Inferior parietal cortex (tissue), 1 donor: ENCODE data around the gene JMJD4.

Source experiments
- DNase-seq: peaks from one replicate; pipeline ENCODE4 v3.0.0-alpha.2; 2016; ENCODE audit errors: extremely low spot score

JMJD4 gene

DNA sequence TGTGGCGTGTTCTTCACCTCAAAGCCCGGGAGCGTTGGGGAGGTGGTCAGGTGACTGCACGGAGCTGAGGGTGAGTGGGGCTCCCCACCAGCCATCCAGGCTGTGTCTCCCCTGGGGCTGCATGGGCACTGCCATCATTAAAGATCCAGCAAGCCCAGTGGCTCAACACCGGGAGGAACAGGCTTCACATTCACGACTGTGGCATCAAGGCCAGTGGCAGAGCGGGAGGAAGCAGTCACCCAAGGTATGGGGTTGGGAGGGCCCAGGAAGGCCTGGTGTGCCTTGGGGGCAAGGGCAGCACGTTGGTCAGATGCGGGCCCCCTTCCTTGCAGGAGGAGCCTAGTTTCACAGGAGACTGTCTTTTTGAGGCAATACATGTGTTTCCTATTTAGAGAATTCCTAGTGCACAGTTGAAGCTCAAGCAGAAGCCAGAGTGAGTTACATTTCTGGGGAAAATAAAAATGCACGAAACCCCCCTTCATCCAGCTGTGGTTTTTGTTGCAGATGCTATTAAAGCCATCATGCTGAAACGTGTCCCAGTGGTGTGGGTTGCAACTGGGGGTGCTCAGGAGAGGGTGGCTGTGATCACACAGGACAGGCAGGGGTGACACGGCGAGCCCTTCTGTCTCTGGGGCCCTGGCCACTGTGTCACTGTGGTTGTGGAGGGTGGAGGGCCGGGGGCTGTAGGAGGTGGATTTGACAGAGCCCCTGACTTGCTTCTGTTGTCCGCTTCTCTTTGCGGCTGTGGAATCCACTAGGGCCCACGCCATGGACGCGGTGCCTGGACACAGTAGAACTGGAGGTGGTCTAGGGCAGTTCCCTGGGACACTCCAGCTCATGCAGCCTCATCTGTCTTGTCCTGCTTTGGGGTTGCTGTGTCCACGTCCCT is 34.2 kb upstream of the JMJD4 start:
- no peak for DNase-seq

GRCh38 chr1:227768640-227769039 is 33.5 kb upstream of the JMJD4 start:
- DNase-seq: no peak

- DNase-seq: no peak
Observed at GRCh38 chr1:227768125-227768439, 33.0 kb upstream of the JMJD4 start.

DNA sequence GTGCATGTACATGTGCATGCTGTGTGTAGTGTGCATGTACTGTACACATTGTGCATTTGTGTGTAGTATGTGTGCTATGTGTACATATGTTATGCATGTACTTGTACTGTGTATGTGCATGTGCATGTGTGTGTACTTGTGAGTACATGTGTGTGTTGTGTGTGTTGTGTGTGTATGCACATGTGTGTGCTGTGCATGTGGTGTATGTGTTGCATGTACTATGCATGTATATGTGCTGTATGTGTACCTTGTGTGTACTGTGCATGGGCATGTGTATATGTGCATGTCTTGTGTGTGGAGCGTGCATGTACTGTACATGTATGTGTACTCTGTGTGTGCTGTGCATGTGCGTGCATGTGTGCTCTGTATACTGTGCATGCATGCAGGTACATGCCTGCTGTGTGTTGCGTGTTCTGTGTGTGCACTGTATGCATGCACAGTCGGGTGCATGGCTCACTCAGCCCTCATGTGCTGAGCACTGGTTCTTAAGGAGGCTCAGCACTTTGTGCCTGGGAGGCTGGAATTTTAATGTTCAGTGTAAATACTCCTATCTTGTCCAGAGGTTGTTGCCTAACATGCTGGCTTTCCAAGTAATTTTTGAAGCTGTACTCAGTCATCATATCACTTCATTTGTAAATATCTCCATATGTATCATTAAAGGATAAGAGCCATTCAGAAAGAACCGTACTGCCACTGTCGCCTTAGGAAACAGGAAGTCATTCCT is 32.5 kb upstream of the JMJD4 start:
- no peak for DNase-seq

- DNase-seq: no peak
Observed at GRCh38 chr1:227766653-227767277, 31.7 kb upstream of the JMJD4 start.

GRCh38 chr1:227766015-227766634 is 31.0 kb upstream of the JMJD4 start:
- DNase-seq: no peak

DNA sequence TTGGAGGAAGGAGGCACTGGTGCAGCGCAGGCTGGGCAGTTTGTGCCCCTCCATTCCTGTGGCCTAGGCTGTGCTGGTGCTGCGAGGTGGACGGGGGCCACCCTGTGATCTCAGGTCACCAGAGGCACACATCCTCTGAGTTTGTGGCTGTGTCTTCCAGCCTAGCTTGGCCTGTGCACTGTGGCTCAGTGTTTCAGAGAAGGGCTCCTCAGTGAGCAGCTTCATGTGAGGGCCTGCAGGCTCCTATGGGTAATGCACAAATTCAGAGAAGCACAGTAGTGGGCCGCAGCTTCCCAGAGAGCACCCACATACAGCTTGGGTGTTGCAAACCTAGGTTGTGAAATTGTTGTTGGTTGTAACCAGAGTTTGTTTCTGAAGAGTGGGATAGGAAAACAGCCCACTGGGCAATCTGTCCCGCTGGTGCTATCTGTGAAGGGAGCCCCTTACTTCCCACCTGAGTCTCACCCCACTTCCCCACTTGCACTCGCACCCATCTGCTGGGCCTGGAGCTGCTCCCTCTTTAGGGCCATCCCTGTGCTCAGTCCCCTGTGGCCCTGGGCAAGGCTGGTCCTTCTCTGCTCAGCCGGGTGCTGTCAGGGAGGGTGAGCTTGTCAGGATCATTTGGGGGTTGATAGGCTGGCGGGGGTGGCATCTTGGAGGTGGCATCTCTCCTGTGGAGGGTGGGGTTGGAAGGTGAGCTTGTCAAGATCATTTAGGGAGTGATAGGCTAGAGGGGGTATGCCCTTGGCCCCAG is 30.3 kb upstream of the JMJD4 start:
- no peak for DNase-seq

- DNase-seq: no peak
Observed at GRCh38 chr1:227764019-227764391, 28.9 kb upstream of the JMJD4 start.

GRCh38 chr1:227763246-227764018 is 28.3 kb upstream of the JMJD4 start:
- no peak for DNase-seq

DNA sequence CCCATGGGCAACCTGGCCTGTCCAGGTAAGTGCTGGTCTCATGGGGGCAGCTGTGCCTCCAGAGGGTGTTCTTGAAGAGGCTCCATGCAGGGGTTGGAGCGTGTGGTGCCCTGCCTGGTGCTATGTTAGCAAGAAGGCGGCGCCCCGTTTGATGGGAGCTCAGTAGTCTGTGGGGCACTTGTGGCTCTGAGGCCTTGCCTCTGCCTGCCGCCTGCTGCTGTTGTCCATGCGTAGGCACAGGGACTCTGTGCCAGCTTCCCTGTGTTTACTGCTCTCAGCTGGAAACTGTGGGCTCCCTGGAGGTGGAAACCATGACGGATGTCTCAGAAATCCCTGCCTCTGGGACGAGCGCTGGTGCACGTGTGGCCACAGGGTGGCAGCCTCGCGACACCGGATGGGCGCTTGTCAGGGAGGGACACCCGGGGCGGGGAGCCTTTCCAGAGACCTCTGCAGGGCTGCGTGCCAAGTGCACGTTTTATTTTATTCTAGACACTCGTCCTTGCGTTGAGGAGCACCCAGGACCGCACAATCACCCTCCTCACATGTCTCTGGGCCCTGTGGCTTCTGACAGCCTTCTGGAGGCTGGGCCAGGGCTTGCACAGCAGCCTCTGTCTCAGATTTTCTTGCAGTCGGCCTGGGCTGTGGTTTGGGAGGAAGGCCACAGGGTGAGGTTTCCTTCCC is 27.3 kb upstream of the JMJD4 start:
- DNase-seq: peak; percentile 82

- no peak for DNase-seq
Observed at GRCh38 chr1:227761621-227762230, 26.6 kb upstream of the JMJD4 start.

DNA sequence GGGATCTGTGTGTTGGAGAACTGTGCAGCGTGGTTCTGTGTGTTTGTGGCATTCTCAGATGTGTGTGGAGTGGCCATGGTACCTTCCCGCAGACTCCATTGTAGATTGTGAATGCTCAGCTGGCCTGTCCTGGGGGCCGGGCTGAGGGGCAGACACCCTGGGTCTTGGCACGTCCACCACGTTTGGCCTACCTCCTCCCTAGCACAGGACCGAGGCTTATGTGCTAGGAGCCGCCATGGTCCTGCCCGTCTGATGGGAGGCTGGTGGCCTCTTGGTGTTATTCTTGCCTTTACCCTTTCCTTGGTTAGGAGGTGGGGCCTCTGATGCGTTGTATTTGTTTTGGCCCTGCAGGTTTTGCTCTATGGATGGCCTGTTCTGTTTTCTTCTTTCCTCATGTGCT is 25.3 kb upstream of the JMJD4 start:
- no peak for DNase-seq

GRCh38 chr1:227759341-227760300 is 24.5 kb upstream of the JMJD4 start:
- no peak for DNase-seq

DNA sequence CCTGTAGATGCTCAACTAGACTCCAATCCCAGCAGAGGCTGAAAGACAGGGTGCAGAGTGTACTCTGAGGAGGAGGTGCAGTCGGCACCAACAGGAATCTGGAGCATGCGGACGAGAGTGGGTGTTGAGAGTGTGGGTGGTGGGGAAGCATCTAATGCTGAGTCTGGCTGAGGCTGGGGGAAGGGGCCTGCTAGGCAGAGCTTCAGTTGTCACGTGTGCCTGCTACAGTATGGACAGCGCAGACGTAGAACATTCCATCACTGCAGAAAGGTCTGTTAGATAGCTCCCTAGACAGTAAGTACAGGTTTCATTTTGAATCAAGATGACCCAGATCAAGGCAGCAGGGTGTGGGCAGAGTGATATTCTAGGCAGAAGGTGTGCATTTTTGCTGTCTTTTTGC is 23.3 kb upstream of the JMJD4 start:
- DNase-seq: peak; percentile 48

GRCh38 chr1:227757781-227758180 is 22.7 kb upstream of the JMJD4 start:
- no peak for DNase-seq

- DNase-seq: no peak
Observed at GRCh38 chr1:227756172-227756959, 21.3 kb upstream of the JMJD4 start.

DNA sequence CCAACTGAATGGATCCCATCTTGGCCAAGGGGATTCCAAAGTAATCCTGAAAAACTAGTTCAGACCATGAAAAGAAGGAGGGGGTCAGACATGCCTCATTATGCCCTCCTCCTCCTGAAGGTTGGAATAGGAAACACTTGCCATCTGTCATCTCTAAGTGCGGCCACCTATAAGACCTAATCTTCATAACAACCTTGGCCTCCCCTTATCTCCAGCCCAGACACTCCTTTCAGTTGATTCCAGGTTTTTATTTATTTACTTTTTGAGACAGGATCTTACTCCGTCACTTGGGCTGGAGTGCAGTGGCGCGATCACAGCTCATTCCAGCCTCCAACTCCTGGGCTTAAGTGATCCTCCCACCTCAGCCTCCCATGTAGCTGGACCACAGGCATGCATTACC is 19.9 kb upstream of the JMJD4 start:
- DNase-seq: no peak
